Measurements from ENCODE around the gene MAD2L1BP. TPM values are rescaled to one million over a fixed set of nuclear protein-coding genes. Genes with fewer than 3 reads are reported as not detected.
A peak's percentile ranks its signal among the peaks of the same experiment; 100 is the strongest.
"Not testable (repeated sequence)": the region's sequence is repeated elsewhere in the genome, so short reads cannot be mapped to it uniquely, and the experiment has no call there.

The MAD2L1BP gene
- polyA plus RNA-seq, 5 donors, result 22.7 to 28.3 (median 25.9) TPM

DNA sequence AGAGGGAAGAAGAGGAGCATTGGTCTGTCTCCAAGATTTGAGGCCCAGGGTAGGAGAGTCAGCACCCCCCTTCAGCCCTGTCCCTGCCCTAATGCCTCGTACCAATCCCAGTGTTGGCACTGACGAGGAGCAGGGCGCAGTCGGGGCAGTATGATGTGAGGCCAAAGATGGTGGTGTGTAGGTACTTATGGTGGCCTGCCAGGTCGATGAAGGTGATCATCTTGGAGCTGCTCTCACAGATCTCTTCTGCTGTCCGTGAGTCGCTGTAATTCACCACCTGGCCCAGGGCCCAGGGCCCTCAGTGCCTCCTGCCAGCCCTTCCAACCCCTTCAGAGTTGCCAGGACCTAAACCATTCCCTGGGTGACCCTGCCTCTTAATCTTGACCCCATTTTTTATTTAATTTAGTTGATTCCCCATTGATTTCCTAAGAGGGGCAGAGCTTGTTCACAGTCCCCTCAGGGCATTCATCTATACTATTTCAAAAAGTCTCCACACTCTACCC, 10.8 kb upstream of the MAD2L1BP start:
- DNase-seq, result no peak

- no peak for DNase-seq
These were observed 10.1 kb upstream of the MAD2L1BP start for GRCh38 chr6:43625393-43625992.

DNA sequence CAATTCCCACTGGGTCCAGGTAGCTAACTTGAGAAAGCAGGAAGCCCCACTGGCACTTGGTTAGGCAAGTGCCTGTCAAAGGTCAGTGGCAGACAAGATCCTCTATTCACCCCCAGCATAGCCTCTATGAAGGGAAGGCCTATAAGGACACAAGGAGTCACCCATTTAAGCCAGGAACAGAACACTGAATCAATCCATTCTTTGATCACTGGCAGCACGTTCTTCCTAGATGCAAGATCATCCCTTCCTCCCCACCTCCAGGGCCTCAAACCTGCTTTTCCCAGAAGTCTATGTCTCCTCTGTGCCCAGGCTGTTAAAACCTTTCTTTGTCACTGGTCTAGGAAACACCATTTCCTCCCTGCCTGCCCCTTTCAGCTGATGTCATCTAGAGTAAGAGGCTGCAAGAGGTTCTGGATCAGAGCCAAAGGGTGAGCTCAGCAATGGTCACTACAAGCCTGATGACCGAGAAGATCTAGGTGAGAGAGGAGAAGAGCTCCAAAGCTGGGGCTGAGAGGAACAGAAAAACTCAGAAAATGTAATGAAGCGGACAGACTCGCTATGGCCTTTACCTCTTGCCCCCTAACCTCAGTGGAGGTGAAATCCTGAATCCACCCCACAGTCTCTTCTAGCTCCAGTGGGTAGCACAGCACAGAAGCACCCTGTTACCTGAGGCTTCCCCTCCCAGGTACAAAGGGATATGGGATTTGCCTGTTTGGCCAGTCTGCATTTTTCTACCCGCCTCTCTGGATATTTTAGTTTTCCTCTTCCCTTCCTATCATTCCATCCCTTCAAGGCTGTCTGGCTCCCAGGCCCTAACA, 8.4 kb upstream of the MAD2L1BP start:
- DNase-seq, result peak; percentile 56 to 66

- peak; percentile 57 for DNase-seq
These were observed 7.1 kb upstream of the MAD2L1BP start for GRCh38 chr6:43628393-43629103.

DNA sequence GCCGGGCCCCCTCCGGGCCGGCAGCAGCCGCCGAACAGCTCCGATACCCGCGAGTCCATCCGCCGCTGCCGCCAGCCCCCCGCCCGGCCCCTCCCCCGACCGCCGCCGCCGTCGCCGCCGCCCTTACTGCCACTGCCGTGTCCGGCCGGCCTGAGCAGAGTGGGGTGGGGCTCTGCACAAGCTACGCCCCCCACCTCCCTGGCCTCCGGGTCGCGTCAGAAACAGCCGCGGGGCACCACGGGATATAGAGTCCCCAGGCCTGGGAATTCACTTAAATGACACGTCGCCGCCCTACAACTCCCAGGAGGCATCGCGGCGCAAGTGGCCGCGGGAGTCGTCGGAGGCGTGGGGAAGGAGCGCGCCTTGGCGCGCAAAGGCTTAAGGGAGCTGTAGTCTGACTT, 6.5 kb upstream of the MAD2L1BP start, which contains the start of gene GTPBP2:
Gene GTPBP2 (minus strand): TSS at position 161 of the 401 bp plus-strand sequence. CDS start 102 bp downstream, at position 59.
- peak; percentile 99 for DNase-seq

GRCh38 chr6:43629505-43630300, 5.9 kb upstream of the MAD2L1BP start:
- peak; percentile 98 to 99 for DNase-seq

DNA sequence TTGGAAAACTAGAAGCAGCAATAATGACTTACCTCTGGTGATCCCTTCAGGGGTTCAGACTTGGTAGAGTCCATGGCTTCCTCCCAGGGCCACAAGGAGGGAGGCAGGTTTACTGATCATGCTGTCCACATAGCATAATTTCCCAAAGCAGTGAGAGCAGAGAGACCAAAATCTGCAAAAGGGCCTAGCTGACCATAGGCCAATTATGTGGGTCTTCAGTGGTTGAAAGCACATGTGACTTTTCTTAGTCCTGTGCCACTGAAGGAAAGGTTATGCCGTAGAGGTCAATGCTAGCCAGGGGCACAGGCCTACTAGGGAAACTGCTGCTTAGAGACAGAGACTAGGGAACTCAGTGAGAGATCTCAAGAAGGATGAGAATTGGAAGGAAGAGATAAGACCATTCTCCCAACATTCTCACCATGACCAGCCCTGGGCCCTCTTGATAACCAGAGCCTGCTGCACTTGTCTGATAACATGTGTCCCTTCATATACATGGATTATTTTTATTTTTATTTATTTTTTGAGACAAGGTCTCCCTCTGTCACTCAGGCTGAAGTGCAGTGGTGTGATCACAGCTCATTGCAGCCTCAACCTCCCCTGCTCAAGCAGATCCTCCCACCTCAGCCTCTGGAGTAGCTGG, 4.5 kb upstream of the MAD2L1BP start:
- DNase-seq, result no peak

DNA sequence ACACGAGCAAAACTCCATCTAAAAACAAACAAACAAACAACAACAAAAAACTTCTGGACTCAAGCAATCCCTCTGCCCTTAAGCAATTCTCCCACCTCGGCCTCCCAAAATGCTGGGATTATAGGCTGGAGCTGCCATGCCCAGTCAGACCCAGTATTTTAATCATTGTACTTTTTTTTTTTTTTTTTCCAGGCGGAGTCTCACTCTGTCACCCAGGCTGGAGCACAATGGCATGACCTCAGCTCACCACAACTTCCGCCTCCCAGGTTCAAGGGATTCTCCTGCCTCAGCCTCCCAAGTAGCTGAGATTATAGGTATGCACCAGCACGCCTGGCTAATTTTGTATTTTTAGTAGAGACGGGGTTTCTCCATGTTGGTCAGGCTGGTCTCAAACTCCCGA, 2.6 kb upstream of the MAD2L1BP start:
- DNase-seq, result not testable (repeated sequence)

DNA sequence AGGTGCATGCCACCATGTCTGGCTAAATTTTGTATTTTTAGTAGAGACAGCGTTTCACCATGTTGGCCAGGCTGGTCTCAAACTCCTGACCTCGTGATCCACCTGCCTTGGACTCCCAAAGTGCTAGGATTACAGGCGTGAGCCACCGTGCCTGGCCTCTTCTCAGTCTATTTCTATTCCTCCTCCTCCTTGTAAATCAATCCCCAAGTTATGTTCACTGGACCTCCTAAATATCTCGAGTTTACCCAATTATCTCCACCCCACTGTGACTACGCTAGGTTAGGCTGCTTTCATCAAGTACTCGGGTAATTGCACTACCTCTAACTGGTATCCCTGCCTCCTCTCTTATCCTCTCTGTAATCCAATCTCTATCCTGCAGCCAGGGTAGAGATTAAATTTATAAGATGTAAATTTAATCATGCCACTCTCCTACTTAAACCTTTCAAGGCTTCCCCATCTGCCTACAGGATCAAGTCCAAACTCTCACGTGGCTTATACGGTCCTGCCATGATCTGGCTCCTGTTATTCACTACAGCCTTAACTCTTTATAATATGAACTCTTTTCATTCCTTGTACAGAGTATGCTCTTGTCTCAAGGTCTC, 837 bp upstream of the MAD2L1BP start:
- no peak for DNase-seq

DNA sequence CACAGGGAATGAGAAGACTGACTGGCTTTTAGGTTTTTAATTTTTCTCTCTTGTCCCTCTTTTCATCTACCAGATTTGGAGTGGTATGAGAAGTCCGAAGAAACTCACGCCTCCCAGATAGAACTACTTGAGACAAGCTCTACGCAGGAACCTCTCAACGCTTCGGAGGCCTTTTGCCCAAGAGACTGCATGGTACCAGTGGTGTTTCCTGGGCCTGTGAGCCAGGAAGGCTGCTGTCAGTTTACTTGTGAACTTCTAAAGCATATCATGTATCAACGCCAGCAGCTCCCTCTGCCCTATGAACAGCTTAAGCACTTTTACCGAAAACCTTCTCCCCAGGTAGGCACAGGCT, 644 bp downstream of the MAD2L1BP start:
- DNase-seq, result peak in 1 of 2 donors; percentile 18

- DNase-seq, result no peak
These were observed 4.6 kb downstream of the MAD2L1BP start for GRCh38 chr6:43639984-43640800.

DNA sequence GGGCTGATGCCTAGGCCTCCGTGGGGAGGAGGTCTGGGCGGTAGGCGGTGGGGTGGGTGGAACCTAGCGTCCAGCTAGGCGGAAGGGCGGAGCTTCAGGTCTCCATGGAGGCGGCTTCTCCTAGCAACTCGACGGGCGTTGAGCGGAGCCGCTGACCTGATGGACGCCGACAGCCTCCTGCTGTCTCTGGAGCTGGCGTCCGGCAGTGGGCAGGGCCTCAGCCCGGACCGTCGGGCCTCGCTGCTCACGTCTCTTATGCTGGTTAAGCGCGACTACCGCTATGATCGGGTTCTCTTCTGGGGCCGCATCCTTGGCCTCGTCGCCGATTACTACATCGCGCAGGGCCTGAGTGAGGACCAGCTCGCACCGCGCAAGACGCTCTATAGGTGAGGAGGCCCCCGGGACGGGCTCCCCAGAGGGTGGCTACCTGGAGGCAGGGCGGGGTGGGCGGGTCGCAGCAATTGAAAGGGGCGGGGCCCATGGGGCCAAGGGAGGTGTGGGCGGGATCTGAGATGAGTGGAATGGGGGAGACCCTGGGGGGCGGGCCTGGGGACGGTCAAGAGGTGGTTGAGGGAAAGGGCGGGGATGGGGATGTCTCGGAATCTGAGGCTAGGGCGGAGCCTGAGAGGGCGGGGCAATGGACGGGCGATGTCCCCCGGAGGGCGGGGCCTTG, 9.4 kb downstream of the MAD2L1BP start, which contains the start of gene RSPH9:
Gene RSPH9 (plus strand): TSS at position 97 of the 673 bp plus-strand sequence. CDS start 63 bp downstream, at position 160.
- DNase-seq, result peak; percentile 67 to 76

DNA sequence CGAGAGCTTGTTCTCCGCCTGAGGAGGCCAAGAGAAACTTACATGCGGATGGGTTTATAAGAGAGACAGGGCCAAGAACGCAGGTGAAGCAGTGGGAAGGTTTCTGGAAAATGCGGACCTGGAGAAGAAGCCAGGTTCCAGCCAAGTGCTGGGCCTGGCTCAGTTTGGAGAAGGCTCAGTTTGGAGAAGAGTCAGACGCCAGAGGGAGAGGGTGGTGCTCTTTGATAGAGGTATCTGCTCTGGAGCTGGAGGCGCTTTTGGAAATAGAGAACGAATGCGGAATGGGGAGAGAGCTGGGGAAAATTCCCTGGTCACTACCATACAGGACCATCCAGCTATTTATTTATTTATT, 9.9 kb downstream of the MAD2L1BP start:
- DNase-seq, result no peak

DNA sequence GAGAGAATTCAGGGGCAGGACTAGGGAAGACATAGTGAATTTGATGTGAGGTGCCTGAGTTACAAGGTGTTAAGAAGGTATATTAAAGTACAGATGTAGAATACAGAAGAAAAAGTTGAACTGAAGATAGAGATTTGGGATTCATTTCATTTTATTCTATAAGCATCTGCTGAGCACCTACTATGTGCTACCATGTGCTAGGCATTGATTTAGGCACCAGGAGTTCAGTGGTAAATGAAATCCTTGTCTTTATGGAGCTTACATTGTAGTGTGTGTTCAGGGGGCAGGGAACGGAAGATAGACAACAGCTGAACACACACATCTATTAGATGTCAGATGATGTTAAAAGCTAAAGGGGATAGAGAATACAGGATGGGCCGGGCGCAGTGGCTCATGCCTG, 12.0 kb downstream of the MAD2L1BP start:
- DNase-seq, result no peak

- no peak for DNase-seq
These were observed 12.6 kb downstream of the MAD2L1BP start for GRCh38 chr6:43648248-43648647.

GRCh38 chr6:43652822-43653221, 17.2 kb downstream of the MAD2L1BP start:
- DNase-seq, result not testable (repeated sequence)

- DNase-seq, result no peak
These were observed 21.7 kb downstream of the MAD2L1BP start for GRCh38 chr6:43657221-43657802.

DNA sequence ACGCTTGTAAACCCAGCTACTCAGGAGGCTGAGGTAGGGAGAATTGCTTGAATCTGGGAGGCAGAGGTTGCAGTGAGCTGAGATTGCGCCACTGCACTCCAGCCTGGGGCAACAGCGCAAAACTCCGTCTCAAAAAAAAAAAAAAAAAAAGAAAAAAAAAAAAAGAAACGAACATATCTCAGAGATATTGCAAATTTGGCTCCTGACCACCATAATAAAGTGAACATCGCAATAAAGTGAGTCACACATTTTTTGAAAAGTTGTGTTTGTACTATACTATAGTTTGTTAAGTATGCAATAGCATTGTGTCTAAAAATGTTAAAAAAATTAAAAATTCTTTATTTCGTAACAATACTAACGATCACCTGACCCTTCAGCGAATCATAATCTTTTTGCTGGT, 22.5 kb downstream of the MAD2L1BP start:
- DNase-seq, result no peak

DNA sequence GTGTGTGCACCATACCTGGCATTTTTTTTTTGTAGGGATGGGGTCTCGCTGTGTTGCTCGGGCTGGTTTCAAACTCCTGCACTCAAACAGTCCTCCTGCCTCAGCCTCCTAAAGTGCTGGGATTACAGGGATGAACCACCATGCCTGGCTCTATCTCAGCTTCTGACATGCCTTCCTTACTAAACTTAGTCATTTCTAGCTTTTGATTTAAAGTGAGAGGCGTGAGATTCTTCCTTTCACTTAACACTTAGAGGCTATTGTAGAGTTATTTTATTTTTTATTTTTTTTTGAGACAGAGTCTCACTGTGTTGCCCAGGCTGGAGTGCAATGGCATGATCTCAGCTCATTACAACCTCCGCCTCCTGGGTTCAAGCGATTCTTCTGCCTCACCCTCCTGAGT, 27.3 kb downstream of the MAD2L1BP start:
- not testable (repeated sequence) for DNase-seq
